H9 (cell line): ENCODE data around the gene STK35. TPM values are rescaled to one million over a fixed set of nuclear protein-coding genes. Genes with fewer than 3 reads are reported as not detected.

Experiments used
- DNase-seq: peaks from one replicate; pipeline ENCODE4 v3.0.0-alpha.2; 2017
- H2AFZ ChIP-seq: one replicate; pipeline ENCODE4 v1.6.1; 2013; ENCODE audit warnings: mild to moderate bottlenecking, low read length, control low read depth, moderate library complexity
- H2AK5ac ChIP-seq: 2 replicates; pipeline ENCODE4 v1.6.1; 2013; ENCODE audit warnings: low read length, control low read depth, mixed read lengths; ENCODE audit not compliant: insufficient read length
- H2BK120ac ChIP-seq: one replicate; pipeline ENCODE4 v1.6.1; 2013; ENCODE audit warnings: low read depth, mild to moderate bottlenecking, low read length, control low read depth, inconsistent platforms; ENCODE audit not compliant: poor library complexity, severe bottlenecking
- H2BK12ac ChIP-seq: 2 replicates; pipeline ENCODE4 v1.6.1; 2013; ENCODE audit warnings: low read length, control low read depth, mixed read lengths, low read depth; ENCODE audit not compliant: insufficient read length
- H2BK15ac ChIP-seq: 2 replicates; pipeline ENCODE4 v1.6.1; 2013; ENCODE audit warnings: low read depth, low read length, control low read depth
- H2BK20ac ChIP-seq: one replicate; pipeline ENCODE4 v1.6.1; 2013; ENCODE audit warnings: low read depth, mild to moderate bottlenecking, low read length, control low read depth, inconsistent platforms; ENCODE audit not compliant: poor library complexity, severe bottlenecking
- H2BK5ac ChIP-seq: 2 replicates; pipeline ENCODE4 v1.6.1; 2013; ENCODE audit warnings: low read length, control low read depth, mixed read lengths; ENCODE audit not compliant: insufficient read length
- H3K14ac ChIP-seq: 2 replicates; pipeline ENCODE4 v1.6.1; 2013; ENCODE audit warnings: low read length, control low read depth; ENCODE audit not compliant: insufficient read depth
- H3K18ac ChIP-seq: 2 replicates; pipeline ENCODE4 v1.6.1; 2013; ENCODE audit warnings: low read depth, mild to moderate bottlenecking, mixed read lengths, low read length, control low read depth; ENCODE audit not compliant: insufficient read length
- H3K23ac ChIP-seq: 2 replicates; pipeline ENCODE4 v1.6.1; 2013; ENCODE audit warnings: low read length, control low read depth, mixed read lengths, low read depth; ENCODE audit not compliant: insufficient read length
- H3K23me2 ChIP-seq: 2 replicates; pipeline ENCODE4 v1.6.1; 2013; ENCODE audit warnings: low read depth, mild to moderate bottlenecking, mixed read lengths, low read length, control low read depth; ENCODE audit not compliant: insufficient read length, poor library complexity, severe bottlenecking
- H3K27ac ChIP-seq: 2 replicates; pipeline ENCODE4 v1.5.1; 2013; ENCODE audit warnings: low read length, control low read depth, mixed read lengths, low read depth; ENCODE audit not compliant: insufficient read length
- H3K27me3 ChIP-seq: 2 replicates; pipeline ENCODE4 v1.6.1; 2013; ENCODE audit warnings: low read length, control low read depth, inconsistent platforms; ENCODE audit not compliant: insufficient read depth
- H3K4ac ChIP-seq: 2 replicates; pipeline ENCODE4 v1.6.1; 2013; ENCODE audit warnings: low read depth, mild to moderate bottlenecking, control low read depth, inconsistent platforms, low read length, moderate library complexity
- H3K4me1 ChIP-seq: 2 replicates; pipeline ENCODE4 v1.6.1; 2013; ENCODE audit warnings: low read length, control low read depth, inconsistent platforms; ENCODE audit not compliant: insufficient read depth
- H3K4me2 ChIP-seq: 2 replicates; pipeline ENCODE4 v1.6.1; 2013; ENCODE audit warnings: low read length, control low read depth, mixed read lengths; ENCODE audit not compliant: insufficient read length, insufficient read depth
- H3K56ac ChIP-seq: 2 replicates; pipeline ENCODE4 v1.6.1; 2013; ENCODE audit warnings: low read depth, mild to moderate bottlenecking, mixed read lengths, low read length, control low read depth; ENCODE audit not compliant: insufficient read length
- H3K79me1 ChIP-seq: 2 replicates; pipeline ENCODE4 v1.6.1; 2013; ENCODE audit warnings: low read depth, mild to moderate bottlenecking, moderate library complexity, low read length, control low read depth, inconsistent platforms; ENCODE audit not compliant: insufficient read depth, poor library complexity, severe bottlenecking
- H3K79me2 ChIP-seq: 2 replicates; pipeline ENCODE4 v1.6.1; 2013; ENCODE audit warnings: low read length, control low read depth, inconsistent platforms; ENCODE audit not compliant: insufficient read depth
- H3K9ac ChIP-seq: 2 replicates; pipeline ENCODE4 v1.6.1; 2013; ENCODE audit warnings: low read length, control low read depth, mixed read lengths; ENCODE audit not compliant: insufficient read length; ENCODE audit errors: extremely low read depth
- H3K9me3 ChIP-seq: one replicate; pipeline ENCODE4 v1.6.1; 2013; ENCODE audit warnings: low read depth, low read length, inconsistent platforms; ENCODE audit not compliant: control insufficient read depth
- H3T11ph ChIP-seq: one replicate; pipeline ENCODE4 v1.6.1; 2013; ENCODE audit warnings: mild to moderate bottlenecking, low read length, control low read depth, inconsistent platforms
- H4K20me1 ChIP-seq: one replicate; pipeline ENCODE4 v1.6.1; 2013; ENCODE audit not compliant: control insufficient read depth, insufficient read length, insufficient read depth
- H4K5ac ChIP-seq: 2 replicates; pipeline ENCODE4 v1.6.1; 2013; ENCODE audit warnings: low read depth, mild to moderate bottlenecking, mixed read lengths, low read length, control low read depth; ENCODE audit not compliant: insufficient read length
- H4K8ac ChIP-seq: replicated peaks from 2 replicates; pipeline ENCODE4 v1.6.1; 2013; ENCODE audit warnings: low read length, control low read depth, mixed read lengths, low read depth; ENCODE audit not compliant: insufficient read length
- H4K91ac ChIP-seq: 2 replicates; pipeline ENCODE4 v1.6.1; 2013; ENCODE audit warnings: low read depth, mild to moderate bottlenecking, moderate library complexity, mixed read lengths, low read length, control low read depth; ENCODE audit not compliant: insufficient read length
- H3K27ac Mint-ChIP-seq, 3 experiments: 2 replicates in 2 of 3; 3 replicates in 1 of 3; pipeline ENCODE4 v1.8.0; 2020 to 2021; ENCODE audit warnings: mixed read lengths in 3 of 3, mild to moderate bottlenecking in 1 of 3, moderate library complexity in 1 of 3
- H3K27me3 Mint-ChIP-seq: 2 replicates; pipeline ENCODE4 v1.8.0; 2021; ENCODE audit warnings: low read depth, mild to moderate bottlenecking, moderate library complexity, mixed read lengths
- H3K36me3 Mint-ChIP-seq, 3 experiments: 2 replicates in 2 of 3; 3 replicates in 1 of 3; pipeline ENCODE4 v1.8.0; 2020 to 2021; ENCODE audit warnings: low read depth in 3 of 3, mixed read lengths in 3 of 3; ENCODE audit not compliant: insufficient read depth in 1 of 3
- H3K4me1 Mint-ChIP-seq, 2 experiments: 2 replicates each; pipeline ENCODE4 v1.8.0; 2020; ENCODE audit warnings: mixed read lengths in 2 of 2
- H3K4me3 Mint-ChIP-seq, 2 experiments: 2 replicates in 1 of 2; 3 replicates in 1 of 2; pipeline ENCODE4 v1.8.0; 2020 to 2021; ENCODE audit warnings: mild to moderate bottlenecking in 2 of 2, mixed read lengths in 2 of 2, moderate library complexity in 1 of 2
- H3K9me3 Mint-ChIP-seq, 2 experiments: 2 replicates in 1 of 2; 3 replicates in 1 of 2; pipeline ENCODE4 v1.8.0; 2020; ENCODE audit warnings: mild to moderate bottlenecking in 2 of 2, mixed read lengths in 2 of 2, moderate library complexity in 1 of 2
- CTCF ChIP-seq: fragments of 200-600 bp; sonication (generic); conservative IDR thresholded peaks from 3 replicates; pipeline ENCODE4 v1.8.0; 2021; ENCODE audit warnings: antibody characterized with exemption, mild to moderate bottlenecking
- WGBS: extraction: QIAGEN DNeasy Blood & Tissue Kit; methylation state at CpG from one replicate; pipeline ENCODE4 v1.1.7; 2013; ENCODE audit warnings: missing lambda C conversion rate, low lambda C conversion rate, mixed read lengths; ENCODE audit not compliant: insufficient read length; ENCODE audit errors: extremely low coverage; 5-methylcytosine and 5-hydroxymethylcytosine counted together
- total RNA-seq: library from RNA; stranded (reverse); gene quantifications from 2 replicates; pipeline ENCODE4 v1.2.1, GENCODE V29; 2021

Gene STK35
- total RNA-seq, 1 experiment from 2014 or later: 66.2 TPM

GRCh38 chr20:2167112-2167511 lies 65.5 kb downstream of the STK35 start:
- TF ChIP-seq CTCF: no peak
- peaks cover 21% of the 10 kb centered on the region for H3K27me3 Mint-ChIP-seq
- H2BK20ac ChIP-seq: no peak overlapping the region
- H3K9me3 Mint-ChIP-seq: no peaks in the 10 kb centered on the region
- no peaks in the 10 kb centered on the region for H3K27me3 ChIP-seq
- no peak overlapping the region for H2BK5ac ChIP-seq
- H2BK120ac ChIP-seq: no peak overlapping the region
- H3K9ac ChIP-seq: no peak overlapping the region
- H3K36me3 Mint-ChIP-seq: no peaks in the 10 kb centered on the region
- H3K27ac Mint-ChIP-seq: no peak overlapping the region; a peak in 1 of 7 replicates
- H2AFZ ChIP-seq: no peak overlapping the region
- no peak overlapping the region for H4K5ac ChIP-seq
- no peak overlapping the region for H4K91ac ChIP-seq
- no peak overlapping the region for H3K18ac ChIP-seq
- no peaks in the 10 kb centered on the region for H3K79me1 ChIP-seq
- no peak overlapping the region for H3K4ac ChIP-seq
- no peaks in the 10 kb centered on the region for H3K4me1 ChIP-seq
- no peaks in the 10 kb centered on the region for H3K79me2 ChIP-seq
- WGBS: no CpG with 5 or more reads among the region's 5 CpGs
- no peak overlapping the region for H4K8ac ChIP-seq
- H2BK12ac ChIP-seq: no peak overlapping the region
- no peak overlapping the region for H3K14ac ChIP-seq
- no peaks in the 10 kb centered on the region for H3K23me2 ChIP-seq
- no peak overlapping the region for H3K27ac ChIP-seq
- H3K4me3 Mint-ChIP-seq: no peak overlapping the region
- no peak overlapping the region for H2BK15ac ChIP-seq
- H3K4me1 Mint-ChIP-seq: peaks cover 0 to 3% of the 10 kb centered on the region in 2 experiments; a peak in 1 of 4 replicates
- H3K9me3 ChIP-seq: no peaks in the 10 kb centered on the region
- no peak overlapping the region for H3T11ph ChIP-seq
- no peak overlapping the region for H3K23ac ChIP-seq
- no peaks in the 10 kb centered on the region for H4K20me1 ChIP-seq
- no peak overlapping the region for H3K4me2 ChIP-seq
- H3K56ac ChIP-seq: no peak overlapping the region
- H2AK5ac ChIP-seq: no peak overlapping the region
- DNase-seq: no peak
